HG03571 (cell line): Measurements from ENCODE around the gene TDP1.

Experiments used
- ATAC-seq: cut with Tn5 transposase; IDR thresholded peaks from one replicate; pipeline ENCODE4 v1.9.1; 2021; ENCODE audit not compliant: unreplicated experiment

The TDP1 gene

GRCh38 chr14:89955745-89956660, at the start of gene TDP1:
Gene TDP1, plus strand, starts transcription at chr14:89955927. Its CDS starts 7,188 bp downstream, at chr14:89963115.
- ATAC-seq = peak; percentile 61

GRCh38 chr14:89906000-89906399, 49.7 kb upstream of the TDP1 start:
- ATAC-seq = no peak

- no peak for ATAC-seq
Measured at GRCh38 chr14:89907655-89908054, 48.1 kb upstream of the TDP1 start.

- no peak for ATAC-seq
Measured at GRCh38 chr14:89908712-89909450, 46.8 kb upstream of the TDP1 start.

- no peak for ATAC-seq
Measured at GRCh38 chr14:89909586-89909985, 46.1 kb upstream of the TDP1 start.

GRCh38 chr14:89910691-89911009, 45.1 kb upstream of the TDP1 start:
- no peak for ATAC-seq

GRCh38 chr14:89911010-89911919, 44.5 kb upstream of the TDP1 start:
- no peak for ATAC-seq

GRCh38 chr14:89912221-89912620, 43.5 kb upstream of the TDP1 start:
- ATAC-seq = no peak

- ATAC-seq = no peak
Measured at GRCh38 chr14:89912667-89913211, 43.0 kb upstream of the TDP1 start.

GRCh38 chr14:89915114-89915878, 40.4 kb upstream of the TDP1 start:
- no peak for ATAC-seq

GRCh38 chr14:89918721-89919120, 37.0 kb upstream of the TDP1 start:
- ATAC-seq = no peak

GRCh38 chr14:89920056-89920455, 35.7 kb upstream of the TDP1 start:
- ATAC-seq = no peak

GRCh38 chr14:89921346-89921745, 34.4 kb upstream of the TDP1 start:
- no peak for ATAC-seq

- no peak for ATAC-seq
Measured at GRCh38 chr14:89922031-89922907, 33.5 kb upstream of the TDP1 start.

GRCh38 chr14:89924268-89924667, 31.5 kb upstream of the TDP1 start:
- no peak for ATAC-seq

- ATAC-seq = no peak
Measured at GRCh38 chr14:89926694-89927093, 29.0 kb upstream of the TDP1 start.

GRCh38 chr14:89927186-89927865, 28.4 kb upstream of the TDP1 start:
- ATAC-seq = no peak

GRCh38 chr14:89933002-89933401, 22.7 kb upstream of the TDP1 start:
- no peak for ATAC-seq
